ENCODE measurements around the gene CLIP2.
"Not testable (repeated sequence)": the region's sequence is repeated elsewhere in the genome, so short reads cannot be mapped to it uniquely, and the experiment has no call there.

The CLIP2 gene

GRCh38 chr7:74371381-74372341, 82.5 kb downstream of the CLIP2 start:
- no peak for DNase-seq (ENCODE audit: low spot score)

GRCh38 chr7:74372511-74373111, 83.4 kb downstream of the CLIP2 start:
- DNase-seq (ENCODE audit: low spot score): no peak

- no peak for DNase-seq (ENCODE audit: low spot score)
These were observed 84.3 kb downstream of the CLIP2 start for GRCh38 chr7:74373536-74373935.

GRCh38 chr7:74375726-74376220, 86.6 kb downstream of the CLIP2 start:
- DNase-seq (ENCODE audit: low spot score): no peak

GRCh38 chr7:74376256-74377036, 87.2 kb downstream of the CLIP2 start:
- DNase-seq (ENCODE audit: low spot score): no peak

GRCh38 chr7:74379938-74380337, 90.7 kb downstream of the CLIP2 start:
- no peak for DNase-seq (ENCODE audit: low spot score)

- no peak for DNase-seq (ENCODE audit: low spot score)
These were observed 91.5 kb downstream of the CLIP2 start for GRCh38 chr7:74380720-74381119.

- DNase-seq (ENCODE audit: low spot score): not testable (repeated sequence)
These were observed 94.9 kb downstream of the CLIP2 start for GRCh38 chr7:74384086-74384485.

- not testable (repeated sequence) for DNase-seq (ENCODE audit: low spot score)
These were observed 95.6 kb downstream of the CLIP2 start for GRCh38 chr7:74384854-74385253.

GRCh38 chr7:74387606-74388005, 98.4 kb downstream of the CLIP2 start:
- no peak for DNase-seq (ENCODE audit: low spot score)

- DNase-seq (ENCODE audit: low spot score): no peak
These were observed 99.7 kb downstream of the CLIP2 start for GRCh38 chr7:74388880-74389415.

GRCh38 chr7:74393722-74394121, 104.5 kb downstream of the CLIP2 start:
- DNase-seq (ENCODE audit: low spot score): not testable (repeated sequence)

GRCh38 chr7:74394601-74395000, 105.4 kb downstream of the CLIP2 start:
- DNase-seq (ENCODE audit: low spot score): peak; percentile 29

- DNase-seq (ENCODE audit: low spot score): no peak
These were observed 106.6 kb downstream of the CLIP2 start for GRCh38 chr7:74395745-74396311.

- no peak for DNase-seq (ENCODE audit: low spot score)
These were observed 107.8 kb downstream of the CLIP2 start for GRCh38 chr7:74396993-74397392.

- no peak for DNase-seq (ENCODE audit: low spot score)
These were observed 109.2 kb downstream of the CLIP2 start for GRCh38 chr7:74398426-74398825.

GRCh38 chr7:74399006-74399405, 109.8 kb downstream of the CLIP2 start:
- DNase-seq (ENCODE audit: low spot score): no peak

- DNase-seq (ENCODE audit: low spot score): no peak
These were observed 111.4 kb downstream of the CLIP2 start for GRCh38 chr7:74400420-74401136.

GRCh38 chr7:74401137-74401859, 112.1 kb downstream of the CLIP2 start:
- peak; percentile 73 for DNase-seq (ENCODE audit: low spot score)

- not testable (repeated sequence) for DNase-seq (ENCODE audit: low spot score)
These were observed 113.5 kb downstream of the CLIP2 start for GRCh38 chr7:74402668-74403067.
